Neural cell (in vitro differentiated cells): ENCODE measurements around the gene PRR20A. TPM values are rescaled to one million over a fixed set of nuclear protein-coding genes. Genes with fewer than 3 reads are reported as not detected.
"Not testable (repeated sequence)": the region's sequence is repeated elsewhere in the genome, so short reads cannot be mapped to it uniquely, and the experiment has no call there.

ENCODE experiments used
- H2AFZ ChIP-seq: fragments of 200-600, 300-800 bp; sonication (generic), shearing (Covaris generic); 2 replicates; pipeline ENCODE4 v1.6.0; 2014; ENCODE audit warnings: low read depth, mild to moderate bottlenecking, antibody characterized with exemption, low read length, moderate library complexity
- H3F3A ChIP-seq: fragments of 200-600 bp; shearing (Covaris generic); 2 replicates; pipeline ENCODE4 v1.6.1; 2016; ENCODE audit warnings: mild to moderate bottlenecking, moderate library complexity, mixed read lengths, antibody characterized with exemption, low read length; ENCODE audit not compliant: insufficient read depth, poor library complexity, severe bottlenecking
- H3K27ac ChIP-seq: fragments of 200-600, 300-800 bp; sonication (generic), shearing (Covaris generic); 2 replicates; pipeline ENCODE4 v1.5.1; 2014; ENCODE audit warnings: mild to moderate bottlenecking, low read length, moderate library complexity
- H3K27me3 ChIP-seq: fragments of 300-800, 200-600 bp; sonication (generic), shearing (Covaris generic); 2 replicates; pipeline ENCODE4 v1.6.0; 2014; ENCODE audit warnings: mild to moderate bottlenecking, low read depth, low read length, moderate library complexity; ENCODE audit not compliant: insufficient read depth
- H3K36me3 ChIP-seq: fragments of 300-800, 200-600 bp; sonication (generic), shearing (Covaris generic); 2 replicates; pipeline ENCODE4 v1.5.1; 2014; ENCODE audit warnings: mild to moderate bottlenecking, antibody characterized with exemption, low read length, moderate library complexity; ENCODE audit not compliant: insufficient read depth
- H3K4me2 ChIP-seq: fragments of 300-800, 200-600 bp; sonication (generic), shearing (Covaris generic); 2 replicates; pipeline ENCODE4 v1.6.0; 2014; ENCODE audit warnings: mild to moderate bottlenecking, low read length
- H3K4me3 ChIP-seq: fragments of 300-800, 200-600 bp; sonication (generic), shearing (Covaris generic); 2 replicates; pipeline ENCODE4 v1.5.1; 2014; ENCODE audit warnings: mild to moderate bottlenecking, low read length, moderate library complexity
- H3K79me2 ChIP-seq: fragments of 200-600 bp; shearing (Covaris generic); replicated peaks from 2 replicates; pipeline ENCODE4 v1.6.0; 2014; ENCODE audit warnings: mild to moderate bottlenecking, low read length, moderate library complexity; ENCODE audit not compliant: insufficient read depth
- H3K9ac ChIP-seq: fragments of 300-800, 200-600 bp; sonication (generic), shearing (Covaris generic); 2 replicates; pipeline ENCODE4 v1.6.1; 2016; ENCODE audit warnings: mild to moderate bottlenecking, low read length, mixed read lengths
- H3K9me2 ChIP-seq: fragments of 200-600 bp; shearing (Covaris generic); 2 replicates; pipeline ENCODE4 v1.6.1; 2016; ENCODE audit warnings: mild to moderate bottlenecking, low read length, mixed read lengths; ENCODE audit not compliant: insufficient read depth
- H3K9me3 ChIP-seq: fragments of 200-600, 300-800 bp; sonication (generic), shearing (Covaris generic); 2 replicates; pipeline ENCODE4 v1.6.1; 2016; ENCODE audit warnings: mild to moderate bottlenecking, mixed run types, low read length, moderate library complexity, mixed read lengths
- H4K20me1 ChIP-seq: fragments of 200-600 bp; shearing (Covaris generic); 2 replicates; pipeline ENCODE4 v1.6.1; 2016; ENCODE audit warnings: mild to moderate bottlenecking, mixed run types; ENCODE audit not compliant: insufficient read depth
- EP300 ChIP-seq: fragments of 450-650 bp; conservative IDR thresholded peaks from 2 replicates; pipeline ENCODE4 v1.6.1; 2014; ENCODE audit warnings: antibody characterized with exemption, mild to moderate bottlenecking, moderate library complexity; ENCODE audit not compliant: poor library complexity, severe bottlenecking
- EZH2 ChIP-seq: fragments of 200-600, 300-800 bp; shearing (Covaris generic), sonication (generic); IDR thresholded peaks from 2 replicates; pipeline ENCODE4 v1.6.1; 2014; ENCODE audit warnings: antibody characterized with exemption, low read length, borderline replicate concordance, mild to moderate bottlenecking; ENCODE audit not compliant: insufficient read depth, poor library complexity, severe bottlenecking
- MXI1 ChIP-seq: fragments of 450-650 bp; conservative IDR thresholded peaks from 2 replicates; pipeline ENCODE4 v1.6.1; 2014; ENCODE audit warnings: antibody characterized with exemption, mild to moderate bottlenecking; ENCODE audit not compliant: poor library complexity, severe bottlenecking
- POLR2AphosphoS5 ChIP-seq: IDR thresholded peaks from 2 replicates; pipeline ENCODE4 v1.6.1; 2012
- RAD21 ChIP-seq: fragments of 450-650 bp; conservative IDR thresholded peaks from 2 replicates; pipeline ENCODE4 v1.6.1; 2014; ENCODE audit warnings: antibody characterized with exemption, mild to moderate bottlenecking, moderate library complexity
- REST ChIP-seq: IDR thresholded peaks from 2 replicates; pipeline ENCODE4 v1.6.1; 2012; ENCODE audit warnings: borderline replicate concordance
- SMC3 ChIP-seq: fragments of 450-650 bp; conservative IDR thresholded peaks from 2 replicates; pipeline ENCODE4 v1.6.1; 2014; ENCODE audit warnings: antibody characterized with exemption, mild to moderate bottlenecking, moderate library complexity; ENCODE audit not compliant: poor library complexity
- TAF1 ChIP-seq: IDR thresholded peaks from 2 replicates; pipeline ENCODE4 v1.6.1; 2012; ENCODE audit warnings: low read depth
- polyA plus RNA-seq: library from polyadenylated mRNA; depleted of rRNA; stranded (reverse); fragments of >200 nt; gene quantifications from 2 replicates; pipeline ENCODE4 v1.2.3, GENCODE V29; 2014
- TF ChIP-seq, protein P1 (sequence below): fragments of 450-650 bp; IDR thresholded peaks from 2 replicates; pipeline ENCODE4 v1.5.1; 2014; ENCODE audit warnings: antibody characterized with exemption, mild to moderate bottlenecking, moderate library complexity; ENCODE audit not compliant: poor library complexity, severe bottlenecking

The PRR20A gene
- polyA plus RNA-seq, 1 donor from 2014 or later: not detected

DNA sequence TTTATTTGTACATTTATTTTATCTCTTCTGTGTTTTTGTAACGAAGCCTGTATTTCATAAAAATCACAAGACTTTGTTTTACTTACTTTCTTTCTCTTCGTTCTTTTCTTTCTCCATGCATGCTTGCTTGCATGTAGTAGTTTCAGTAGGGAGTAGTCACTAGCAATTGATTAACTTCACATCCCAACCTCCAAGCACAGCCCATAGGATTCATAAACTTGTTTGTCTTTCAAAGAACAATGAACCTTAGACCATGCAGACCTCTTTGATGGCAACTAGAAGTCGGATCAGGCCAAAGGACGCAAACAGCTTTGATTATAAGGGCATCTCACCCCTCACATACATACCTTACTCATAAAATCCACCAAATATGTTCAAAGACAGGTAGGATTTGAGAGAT is 3.1 kb upstream of the PRR20A start:
- no peak overlapping the region for H2AFZ ChIP-seq
- no peaks in the 10 kb centered on the region for H3F3A ChIP-seq
- H4K20me1 ChIP-seq: no peaks in the 10 kb centered on the region

GRCh38 chr13:57138988-57139387 is 1.7 kb upstream of the PRR20A start:
- no peaks in the 10 kb centered on the region for H3K79me2 ChIP-seq
- no peak overlapping the region for H2AFZ ChIP-seq
- no peaks in the 10 kb centered on the region for H3K36me3 ChIP-seq
- TF ChIP-seq TAF1 (no peak), REST (no peak), EP300 (no peak), SMC3 (no peak), EZH2 (no peak), MXI1 (no peak), RAD21 (no peak), POLR2AphosphoS5 (no peak)
- TF ChIP-seq, protein P1, sequence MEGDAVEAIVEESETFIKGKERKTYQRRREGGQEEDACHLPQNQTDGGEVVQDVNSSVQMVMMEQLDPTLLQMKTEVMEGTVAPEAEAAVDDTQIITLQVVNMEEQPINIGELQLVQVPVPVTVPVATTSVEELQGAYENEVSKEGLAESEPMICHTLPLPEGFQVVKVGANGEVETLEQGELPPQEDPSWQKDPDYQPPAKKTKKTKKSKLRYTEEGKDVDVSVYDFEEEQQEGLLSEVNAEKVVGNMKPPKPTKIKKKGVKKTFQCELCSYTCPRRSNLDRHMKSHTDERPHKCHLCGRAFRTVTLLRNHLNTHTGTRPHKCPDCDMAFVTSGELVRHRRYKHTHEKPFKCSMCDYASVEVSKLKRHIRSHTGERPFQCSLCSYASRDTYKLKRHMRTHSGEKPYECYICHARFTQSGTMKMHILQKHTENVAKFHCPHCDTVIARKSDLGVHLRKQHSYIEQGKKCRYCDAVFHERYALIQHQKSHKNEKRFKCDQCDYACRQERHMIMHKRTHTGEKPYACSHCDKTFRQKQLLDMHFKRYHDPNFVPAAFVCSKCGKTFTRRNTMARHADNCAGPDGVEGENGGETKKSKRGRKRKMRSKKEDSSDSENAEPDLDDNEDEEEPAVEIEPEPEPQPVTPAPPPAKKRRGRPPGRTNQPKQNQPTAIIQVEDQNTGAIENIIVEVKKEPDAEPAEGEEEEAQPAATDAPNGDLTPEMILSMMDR: no peak
- H3F3A ChIP-seq: no peaks in the 10 kb centered on the region
- no peaks in the 10 kb centered on the region for H3K27me3 ChIP-seq
- no peak overlapping the region for H3K4me2 ChIP-seq
- H3K9me3 ChIP-seq: no peaks in the 10 kb centered on the region
- H3K27ac ChIP-seq: no peak overlapping the region
- no peaks in the 10 kb centered on the region for H4K20me1 ChIP-seq
- H3K4me3 ChIP-seq: no peak overlapping the region
- no peaks in the 10 kb centered on the region for H3K9me2 ChIP-seq
- H3K9ac ChIP-seq: no peak overlapping the region

More for the DNA sequence above, 3.1 kb upstream of the PRR20A start:
- Histone ChIP-seq H3K9me3 (no peaks in the 10 kb centered on the region), H3K79me2 (no peaks in the 10 kb centered on the region), H3K27me3 (no peaks in the 10 kb centered on the region), H3K27ac (no peak overlapping the region), H3K36me3 (no peaks in the 10 kb centered on the region), H3K4me3 (no peak overlapping the region), H3K9me2 (no peaks in the 10 kb centered on the region), H3K9ac (no peak overlapping the region), H3K4me2 (no peak overlapping the region)
- TF ChIP-seq RAD21 (no peak), EZH2 (no peak)

GRCh38 chr13:57139781-57140180 is 937 bp upstream of the PRR20A start:
- H3K9me3 ChIP-seq, H3K27me3 ChIP-seq, H3K9ac ChIP-seq, H3K27ac ChIP-seq, H3K79me2 ChIP-seq, H3K4me3 ChIP-seq, H2AFZ ChIP-seq, H3F3A ChIP-seq, H3K4me2 ChIP-seq, H4K20me1 ChIP-seq, H3K36me3 ChIP-seq, H3K9me2 ChIP-seq: not testable (repeated sequence)

- H3K27me3 ChIP-seq, H3K9ac ChIP-seq, H3K79me2 ChIP-seq, H2AFZ ChIP-seq, H3K27ac ChIP-seq, H3K36me3 ChIP-seq, H4K20me1 ChIP-seq, H3K9me3 ChIP-seq, H3K4me2 ChIP-seq, H3F3A ChIP-seq, H3K4me3 ChIP-seq, H3K9me2 ChIP-seq: not testable (repeated sequence)
Observed at GRCh38 chr13:57147188-57147587, 6.5 kb downstream of the PRR20A start, which contains the start of gene PRR20B. TSS of gene PRR20B (plus strand) at chr13:57147488. CDS start at chr13:57147875, 387 bp downstream.

DNA sequence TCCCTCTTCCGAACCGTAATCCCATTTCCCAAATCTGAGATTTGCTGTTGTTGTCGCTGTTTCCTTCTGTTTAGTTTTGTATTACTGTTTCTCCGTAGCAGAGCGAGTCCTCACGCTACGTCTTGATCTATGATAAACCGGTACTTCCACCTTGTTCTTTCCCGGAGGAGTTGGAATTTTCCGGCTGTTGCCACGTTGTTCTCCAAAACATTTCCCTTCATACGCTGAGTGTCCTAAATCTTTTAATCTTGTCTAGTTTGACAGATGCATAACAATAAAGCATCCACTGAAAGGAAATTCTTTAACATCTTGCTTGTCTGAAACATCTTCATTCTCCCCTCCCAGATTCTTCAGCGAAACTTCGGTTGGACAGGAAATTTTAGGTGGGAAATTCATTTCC is 7.4 kb downstream of the PRR20A start:
- H3K27ac ChIP-seq, H3K9me2 ChIP-seq, H3K79me2 ChIP-seq: not testable (repeated sequence)

More for the DNA sequence above, 7.4 kb downstream of the PRR20A start:
- H3K4me3 ChIP-seq, H3K9me3 ChIP-seq, H3F3A ChIP-seq, H2AFZ ChIP-seq, H3K27me3 ChIP-seq, H3K9ac ChIP-seq, H4K20me1 ChIP-seq, H3K36me3 ChIP-seq, H3K4me2 ChIP-seq: not testable (repeated sequence)
